GM23338 (cell line): ENCODE results near the gene ALDH18A1. TPM values are rescaled to one million over a fixed set of nuclear protein-coding genes. Genes with fewer than 3 reads are reported as not detected.

Experiments
- ATAC-seq: fragments of 200-7000 bp; cut with Tn5 transposase; 3 replicates; pipeline ENCODE4 v1.9.1; 2020
- DNase-seq: peaks from one replicate; pipeline ENCODE4 v3.0.0-alpha.2; 2015; ENCODE audit warnings: low spot score
- H2AFZ ChIP-seq: fragments of 200-600 bp; sonication (generic); 2 replicates; pipeline ENCODE4 v1.8.0; 2016; ENCODE audit warnings: antibody characterized with exemption, mild to moderate bottlenecking, moderate library complexity
- H3F3A ChIP-seq: fragments of 200-600 bp; sonication (generic); replicated peaks from 2 replicates; pipeline ENCODE4 v1.8.0; 2017; ENCODE audit warnings: antibody characterized with exemption, mixed run types, low read depth
- H3K27ac ChIP-seq: fragments of 200-600 bp; sonication (generic); 2 replicates; pipeline ENCODE4 v1.6.1; 2016; ENCODE audit warnings: low read depth
- H3K27me3 ChIP-seq: fragments of 200-600 bp; sonication (generic); 2 replicates; pipeline ENCODE4 v1.8.0; 2016; ENCODE audit warnings: mild to moderate bottlenecking, mixed run types, moderate library complexity; ENCODE audit not compliant: insufficient read depth
- H3K36me3 ChIP-seq: fragments of 200-600 bp; sonication (generic); 2 replicates; pipeline ENCODE4 v1.8.0; 2016; ENCODE audit warnings: mild to moderate bottlenecking; ENCODE audit not compliant: insufficient read depth
- H3K4me1 ChIP-seq: fragments of 200-600 bp; sonication (generic); 2 replicates; pipeline ENCODE4 v1.8.0; 2016; ENCODE audit warnings: mild to moderate bottlenecking, moderate library complexity; ENCODE audit not compliant: insufficient read depth
- H3K4me2 ChIP-seq: fragments of 200-600 bp; sonication (generic); 2 replicates; pipeline ENCODE4 v1.7.1; 2017; ENCODE audit warnings: mixed run types
- H3K4me3 ChIP-seq: fragments of 200-600 bp; sonication (generic); 2 replicates; pipeline ENCODE4 v1.6.1; 2016; ENCODE audit warnings: mixed run types
- H3K79me2 ChIP-seq: fragments of 200-600 bp; sonication (generic); replicated peaks from 2 replicates; pipeline ENCODE4 v1.8.0; 2017; ENCODE audit warnings: mild to moderate bottlenecking; ENCODE audit not compliant: insufficient read depth
- H3K9me2 ChIP-seq: fragments of 200-600 bp; sonication (generic); 2 replicates; pipeline ENCODE4 v1.8.0; 2017; ENCODE audit not compliant: insufficient read depth
- H4K20me1 ChIP-seq: fragments of 200-600 bp; sonication (generic); replicated peaks from 2 replicates; pipeline ENCODE4 v1.8.0; 2017; ENCODE audit warnings: mild to moderate bottlenecking; ENCODE audit not compliant: insufficient read depth
- H3K27ac Mint-ChIP-seq: 2 replicates; pipeline ENCODE4 v1.8.0; 2020; ENCODE audit warnings: inconsistent platforms, mild to moderate bottlenecking, moderate library complexity, mixed read lengths
- H3K27me3 Mint-ChIP-seq: 3 replicates; pipeline ENCODE4 v1.8.0; 2022; ENCODE audit warnings: low read depth, mild to moderate bottlenecking, moderate library complexity, mixed read lengths, inconsistent platforms; ENCODE audit not compliant: insufficient read depth, poor library complexity
- H3K36me3 Mint-ChIP-seq: 3 replicates; pipeline ENCODE4 v1.8.0; 2021; ENCODE audit warnings: low read depth, mild to moderate bottlenecking, inconsistent platforms, moderate library complexity, mixed read lengths
- H3K4me1 Mint-ChIP-seq: 3 replicates; pipeline ENCODE4 v1.8.0; 2020; ENCODE audit warnings: mild to moderate bottlenecking, inconsistent platforms, mixed read lengths
- H3K4me3 Mint-ChIP-seq: 3 replicates; pipeline ENCODE4 v1.8.0; 2021; ENCODE audit warnings: moderate library complexity, mild to moderate bottlenecking, inconsistent platforms, mixed read lengths
- H3K9me3 Mint-ChIP-seq: 3 replicates; pipeline ENCODE4 v1.8.0; 2020; ENCODE audit warnings: moderate library complexity, mild to moderate bottlenecking, inconsistent platforms, mixed read lengths
- CTCF ChIP-seq, 2 experiments: fragments of 200-600 bp in 1 of 2; sonication (generic) in 1 of 2; conservative IDR thresholded peaks; 2 replicates each; pipeline versions ENCODE4 v1.5.1 to v1.6.1; 2016 to 2017; ENCODE audit warnings: antibody characterized with exemption in 2 of 2, low read depth in 2 of 2, mild to moderate bottlenecking in 2 of 2, moderate library complexity in 1 of 2
- EZH2 ChIP-seq: fragments of 200-600 bp; sonication (generic); IDR thresholded peaks from one replicate; pipeline ENCODE4 v1.8.0; 2017; ENCODE audit warnings: antibody characterized with exemption, mild to moderate bottlenecking, low read depth; ENCODE audit not compliant: unreplicated experiment
- polyA plus RNA-seq: library from polyadenylated mRNA; unstranded; fragments of >200 nt; fragmentation: Nextera tagmentation; extraction: Ambion mirVana; gene quantifications from 2 replicates; pipeline ENCODE4 v1.2.1, GENCODE V29; 2016
- total RNA-seq: library from RNA; depleted of rRNA; stranded (reverse); fragments of >200 nt; shearing (Covaris generic); gene quantifications from 2 replicates; pipeline ENCODE4 v1.2.3, GENCODE V29; 2014
- TF ChIP-seq, protein P1 (sequence below): fragments of 250-450 bp; sonication (Bioruptor Pico); IDR thresholded peaks from 2 replicates; pipeline ENCODE4 v1.5.0; 2020; ENCODE audit warnings: mild to moderate bottlenecking, moderate library complexity

ALDH18A1 gene
- total and polyA plus RNA-seq, 2 experiments from 2014 or later: 35.1 to 117 TPM

DNA sequence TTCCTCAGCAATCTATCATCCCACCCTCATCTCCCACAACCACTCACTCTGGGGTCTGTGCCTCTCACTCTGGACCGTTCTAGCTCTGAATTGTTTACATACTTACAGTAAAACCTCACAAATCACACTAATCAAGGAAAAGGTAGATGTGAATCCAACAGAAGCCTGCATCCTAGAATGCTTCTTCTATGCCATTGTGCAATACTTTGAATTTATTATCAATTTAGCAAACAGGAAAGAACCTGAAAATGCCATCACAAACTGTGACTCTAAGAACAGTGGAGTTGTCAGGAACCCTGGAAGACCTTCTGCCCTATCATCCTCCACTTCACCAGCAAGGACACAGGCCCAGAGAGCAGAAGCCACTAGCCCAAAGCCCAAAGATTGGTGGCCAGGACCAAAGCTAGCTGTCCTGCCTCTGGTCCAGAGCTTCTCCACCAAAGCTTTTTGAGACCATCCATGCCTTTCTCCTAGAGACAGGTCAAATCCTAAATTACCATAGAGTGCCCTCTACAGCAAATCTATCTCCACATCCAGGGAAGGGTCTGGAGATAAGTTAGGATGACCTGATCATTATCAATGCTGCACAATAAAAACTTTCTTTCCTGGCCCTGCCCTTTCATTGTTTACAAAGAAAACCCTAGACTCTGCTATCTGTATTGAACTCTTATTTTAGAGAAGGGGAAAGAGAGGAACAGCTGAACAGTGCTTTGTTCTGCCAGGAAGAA lies 97.8 kb downstream of the ALDH18A1 start:
- Mint-ChIP-seq H3K9me3 (no peaks in the 10 kb centered on the region), H3K4me3 (peak overlapping the region; percentile 97), H3K27ac (no peak overlapping the region), H3K27me3 (peaks cover 11% of the 10 kb centered on the region), H3K36me3 (no peaks in the 10 kb centered on the region), H3K4me1 (peaks cover 50% of the 10 kb centered on the region)
- Histone ChIP-seq H3F3A (peaks cover 14% of the 10 kb centered on the region; the same call in 1 of the 2 replicates), H3K4me1 (peaks cover 51% of the 10 kb centered on the region), H3K27me3 (peaks cover 4% of the 10 kb centered on the region; the same call in 1 of the 2 replicates), H4K20me1 (peaks cover 18% of the 10 kb centered on the region), H2AFZ (no peak overlapping the region), H3K27ac (peak overlapping the region; percentile 29), H3K4me3 (peak overlapping the region; percentile 99), H3K36me3 (no peaks in the 10 kb centered on the region), H3K9me2 (no peaks in the 10 kb centered on the region), H3K79me2 (peaks cover 54% of the 10 kb centered on the region), H3K4me2 (peak overlapping the region; percentile 92)
- no peak for DNase-seq
- ATAC-seq: no peak
- TF ChIP-seq EZH2 (no peak), CTCF (conservative IDR thresholded peaks at IDR 0.05; ENCODE audit: low read depth in 2 of 2) (peak in 1 of 2 experiments; percentile 31; a peak in 2 of 4 replicates)
- TF ChIP-seq, protein P1, sequence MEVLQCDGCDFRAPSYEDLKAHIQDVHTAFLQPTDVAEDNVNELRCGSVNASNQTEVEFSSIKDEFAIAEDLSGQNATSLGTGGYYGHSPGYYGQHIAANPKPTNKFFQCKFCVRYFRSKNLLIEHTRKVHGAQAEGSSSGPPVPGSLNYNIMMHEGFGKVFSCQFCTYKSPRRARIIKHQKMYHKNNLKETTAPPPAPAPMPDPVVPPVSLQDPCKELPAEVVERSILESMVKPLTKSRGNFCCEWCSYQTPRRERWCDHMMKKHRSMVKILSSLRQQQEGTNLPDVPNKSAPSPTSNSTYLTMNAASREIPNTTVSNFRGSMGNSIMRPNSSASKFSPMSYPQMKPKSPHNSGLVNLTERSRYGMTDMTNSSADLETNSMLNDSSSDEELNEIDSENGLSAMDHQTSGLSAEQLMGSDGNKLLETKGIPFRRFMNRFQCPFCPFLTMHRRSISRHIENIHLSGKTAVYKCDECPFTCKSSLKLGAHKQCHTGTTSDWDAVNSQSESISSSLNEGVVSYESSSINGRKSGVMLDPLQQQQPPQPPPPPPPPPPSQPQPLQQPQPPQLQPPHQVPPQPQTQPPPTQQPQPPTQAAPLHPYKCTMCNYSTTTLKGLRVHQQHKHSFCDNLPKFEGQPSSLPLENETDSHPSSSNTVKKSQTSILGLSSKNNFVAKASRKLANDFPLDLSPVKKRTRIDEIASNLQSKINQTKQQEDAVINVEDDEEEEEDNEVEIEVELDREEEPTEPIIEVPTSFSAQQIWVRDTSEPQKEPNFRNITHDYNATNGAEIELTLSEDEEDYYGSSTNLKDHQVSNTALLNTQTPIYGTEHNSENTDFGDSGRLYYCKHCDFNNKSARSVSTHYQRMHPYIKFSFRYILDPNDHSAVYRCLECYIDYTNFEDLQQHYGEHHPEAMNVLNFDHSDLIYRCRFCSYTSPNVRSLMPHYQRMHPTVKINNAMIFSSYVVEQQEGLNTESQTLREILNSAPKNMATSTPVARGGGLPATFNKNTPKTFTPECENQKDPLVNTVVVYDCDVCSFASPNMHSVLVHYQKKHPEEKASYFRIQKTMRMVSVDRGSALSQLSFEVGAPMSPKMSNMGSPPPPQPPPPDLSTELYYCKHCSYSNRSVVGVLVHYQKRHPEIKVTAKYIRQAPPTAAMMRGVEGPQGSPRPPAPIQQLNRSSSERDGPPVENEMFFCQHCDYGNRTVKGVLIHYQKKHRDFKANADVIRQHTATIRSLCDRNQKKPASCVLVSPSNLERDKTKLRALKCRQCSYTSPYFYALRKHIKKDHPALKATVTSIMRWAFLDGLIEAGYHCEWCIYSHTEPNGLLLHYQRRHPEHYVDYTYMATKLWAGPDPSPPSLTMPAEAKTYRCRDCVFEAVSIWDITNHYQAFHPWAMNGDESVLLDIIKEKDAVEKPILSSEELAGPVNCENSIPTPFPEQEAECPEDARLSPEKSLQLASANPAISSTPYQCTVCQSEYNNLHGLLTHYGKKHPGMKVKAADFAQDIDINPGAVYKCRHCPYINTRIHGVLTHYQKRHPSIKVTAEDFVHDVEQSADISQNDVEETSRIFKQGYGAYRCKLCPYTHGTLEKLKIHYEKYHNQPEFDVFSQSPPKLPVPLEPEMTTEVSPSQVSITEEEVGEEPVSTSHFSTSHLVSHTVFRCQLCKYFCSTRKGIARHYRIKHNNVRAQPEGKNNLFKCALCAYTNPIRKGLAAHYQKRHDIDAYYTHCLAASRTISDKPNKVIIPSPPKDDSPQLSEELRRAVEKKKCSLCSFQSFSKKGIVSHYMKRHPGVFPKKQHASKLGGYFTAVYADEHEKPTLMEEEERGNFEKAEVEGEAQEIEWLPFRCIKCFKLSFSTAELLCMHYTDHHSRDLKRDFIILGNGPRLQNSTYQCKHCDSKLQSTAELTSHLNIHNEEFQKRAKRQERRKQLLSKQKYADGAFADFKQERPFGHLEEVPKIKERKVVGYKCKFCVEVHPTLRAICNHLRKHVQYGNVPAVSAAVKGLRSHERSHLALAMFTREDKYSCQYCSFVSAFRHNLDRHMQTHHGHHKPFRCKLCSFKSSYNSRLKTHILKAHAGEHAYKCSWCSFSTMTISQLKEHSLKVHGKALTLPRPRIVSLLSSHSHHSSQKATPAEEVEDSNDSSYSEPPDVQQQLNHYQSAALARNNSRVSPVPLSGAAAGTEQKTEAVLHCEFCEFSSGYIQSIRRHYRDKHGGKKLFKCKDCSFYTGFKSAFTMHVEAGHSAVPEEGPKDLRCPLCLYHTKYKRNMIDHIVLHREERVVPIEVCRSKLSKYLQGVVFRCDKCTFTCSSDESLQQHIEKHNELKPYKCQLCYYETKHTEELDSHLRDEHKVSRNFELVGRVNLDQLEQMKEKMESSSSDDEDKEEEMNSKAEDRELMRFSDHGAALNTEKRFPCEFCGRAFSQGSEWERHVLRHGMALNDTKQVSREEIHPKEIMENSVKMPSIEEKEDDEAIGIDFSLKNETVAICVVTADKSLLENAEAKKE (CRISPR knock-in tag): 0 out of 2 replicates have a peak, but pooled peaks have one; percentile 3
